Measurements from ENCODE around the gene WFIKKN2. TPM values are rescaled to one million over a fixed set of nuclear protein-coding genes. Genes with fewer than 3 reads are reported as not detected.
"Not testable (repeated sequence)": the region's sequence is repeated elsewhere in the genome, so short reads cannot be mapped to it uniquely, and the experiment has no call there.

The WFIKKN2 gene
- total and polyA plus RNA-seq, 2 donors (not counting 1 experiment from before 2014, with no cell fraction given), result 0.02 to 0.33 TPM

- Histone ChIP-seq H3K27ac (ENCODE audit: insufficient read depth, low read length) (no peak overlapping the region), H3K4me1 (ENCODE audit: control insufficient read depth, extremely low read depth, insufficient read depth, low read length) (no peaks in the 10 kb centered on the region), H3K9ac (ENCODE audit: insufficient read depth, low read length) (no peak overlapping the region), H3K36me3 (ENCODE audit: control insufficient read depth, insufficient read depth, low read length) (peaks cover 7% of the 10 kb centered on the region), H4K20me1 (ENCODE audit: control insufficient read depth, extremely low read depth, insufficient read depth, low read length) (no peaks in the 10 kb centered on the region), H2AFZ (ENCODE audit: low read length) (no peak overlapping the region), H3K27me3 (ENCODE audit: control insufficient read depth, insufficient read depth, low read length) (no peaks in the 10 kb centered on the region), H3K9me3 (ENCODE audit: control insufficient read depth, insufficient read depth, low read depth, low read length) (no peaks in the 10 kb centered on the region), H3K4me3 (replicated peaks in 1 of 4; ENCODE audit: control extremely low read depth in 1 of 4, insufficient read depth in 1 of 4, low read depth in 3 of 4, low read length in 4 of 4) (no peak overlapping the region), H3K4me2 (ENCODE audit: extremely low read depth, insufficient read depth, low read length) (no peak overlapping the region), H3K79me2 (ENCODE audit: control insufficient read depth, insufficient read depth, low read length) (peaks cover 10% of the 10 kb centered on the region)
- DNase-seq (ENCODE audit: low read depth in 2 of 2), result no peak
- no peak for TF ChIP-seq CTCF (conservative IDR thresholded peaks at IDR 0.05 in 1 of 2, IDR thresholded peaks at IDR 0.05 in 1 of 2; ENCODE audit: low read depth in 1 of 2, low read length in 2 of 2)
- TF ChIP-seq EZH2 (IDR thresholded peaks at IDR 0.05; ENCODE audit: low read length, missing control alignments), result no peak
Measured at GRCh38 chr17:50858486-50859225, 23.3 kb downstream of the WFIKKN2 start.

GRCh38 chr17:50859727-50860126 is 24.3 kb downstream of the WFIKKN2 start:
- H2AFZ ChIP-seq (ENCODE audit: low read length); H4K20me1 ChIP-seq (ENCODE audit: control insufficient read depth, extremely low read depth, insufficient read depth, low read length); H3K9ac ChIP-seq (ENCODE audit: insufficient read depth, low read length); H3K36me3 ChIP-seq (ENCODE audit: control insufficient read depth, insufficient read depth, low read length); H3K27ac ChIP-seq (ENCODE audit: insufficient read depth, low read length); H3K9me3 ChIP-seq (ENCODE audit: control insufficient read depth, insufficient read depth, low read depth, low read length); H3K4me2 ChIP-seq (ENCODE audit: extremely low read depth, insufficient read depth, low read length); H3K27me3 ChIP-seq (ENCODE audit: control insufficient read depth, insufficient read depth, low read length); DNase-seq (ENCODE audit: low read depth in 2 of 2); H3K4me1 ChIP-seq (ENCODE audit: control insufficient read depth, extremely low read depth, insufficient read depth, low read length); H3K4me3 ChIP-seq (replicated peaks in 1 of 4; ENCODE audit: control extremely low read depth in 1 of 4, insufficient read depth in 1 of 4, low read depth in 3 of 4, low read length in 4 of 4): not testable (repeated sequence)
- H3K79me2 ChIP-seq (ENCODE audit: control insufficient read depth, insufficient read depth, low read length), result peaks cover 21% of the 10 kb centered on the region

- peaks cover 7% of the 10 kb centered on the region for H3K36me3 ChIP-seq (ENCODE audit: control insufficient read depth, insufficient read depth, low read length)
- no peak overlapping the region for H3K4me2 ChIP-seq (ENCODE audit: extremely low read depth, insufficient read depth, low read length)
- no peaks in the 10 kb centered on the region for H3K9me3 ChIP-seq (ENCODE audit: control insufficient read depth, insufficient read depth, low read depth, low read length)
- H3K4me1 ChIP-seq (ENCODE audit: control insufficient read depth, extremely low read depth, insufficient read depth, low read length), result no peaks in the 10 kb centered on the region
- no peak overlapping the region for H3K27ac ChIP-seq (ENCODE audit: insufficient read depth, low read length)
- no peak overlapping the region for H3K4me3 ChIP-seq (replicated peaks in 1 of 4; ENCODE audit: control extremely low read depth in 1 of 4, insufficient read depth in 1 of 4, low read depth in 3 of 4, low read length in 4 of 4)
- no peak for DNase-seq (ENCODE audit: low read depth in 2 of 2)
- no peaks in the 10 kb centered on the region for H3K27me3 ChIP-seq (ENCODE audit: control insufficient read depth, insufficient read depth, low read length)
- H3K79me2 ChIP-seq (ENCODE audit: control insufficient read depth, insufficient read depth, low read length), result peaks cover 34% of the 10 kb centered on the region
- H4K20me1 ChIP-seq (ENCODE audit: control insufficient read depth, extremely low read depth, insufficient read depth, low read length), result no peaks in the 10 kb centered on the region
- TF ChIP-seq EZH2 (IDR thresholded peaks at IDR 0.05; ENCODE audit: low read length, missing control alignments) (no peak), CTCF (conservative IDR thresholded peaks at IDR 0.05 in 1 of 2, IDR thresholded peaks at IDR 0.05 in 1 of 2; ENCODE audit: low read depth in 1 of 2, low read length in 2 of 2) (no peak)
- H3K9ac ChIP-seq (ENCODE audit: insufficient read depth, low read length), result no peak overlapping the region
- H2AFZ ChIP-seq (ENCODE audit: low read length), result no peak overlapping the region
Measured at GRCh38 chr17:50861334-50861676, 25.9 kb downstream of the WFIKKN2 start.
